GM21737 (cell line): ENCODE measurements around the gene ABLIM1.

ENCODE experiments used
- ATAC-seq: cut with Tn5 transposase; IDR thresholded peaks from one replicate; pipeline ENCODE4 v1.9.1; 2021; ENCODE audit warnings: mild to moderate bottlenecking, moderate library complexity; ENCODE audit not compliant: unreplicated experiment

The ABLIM1 gene

GRCh38 chr10:114593240-114593792 is 64.8 kb downstream of the ABLIM1 start:
- ATAC-seq, result no peak

DNA sequence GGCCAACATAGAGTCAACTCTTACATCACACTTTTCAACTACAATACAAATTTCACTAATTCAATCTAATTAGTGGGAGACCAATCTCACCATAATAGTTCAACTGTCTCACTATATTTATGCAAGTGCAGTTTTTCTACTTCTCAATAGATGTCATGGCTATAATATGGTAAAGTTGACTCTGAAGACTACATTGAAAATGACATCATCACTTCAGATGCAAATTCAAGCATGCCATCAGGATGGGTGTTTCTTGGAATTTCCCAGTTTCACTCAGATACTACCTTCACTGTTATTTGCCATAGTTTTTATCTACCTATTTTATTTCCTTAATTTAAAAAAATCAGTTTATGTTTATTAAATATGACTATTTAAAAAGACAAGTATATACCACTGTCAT is 67.1 kb downstream of the ABLIM1 start:
- no peak for ATAC-seq

- no peak for ATAC-seq
Observed at GRCh38 chr10:114584419-114584818, 73.7 kb downstream of the ABLIM1 start.

- ATAC-seq, result no peak
Observed at GRCh38 chr10:114581071-114581470, 77.0 kb downstream of the ABLIM1 start.

DNA sequence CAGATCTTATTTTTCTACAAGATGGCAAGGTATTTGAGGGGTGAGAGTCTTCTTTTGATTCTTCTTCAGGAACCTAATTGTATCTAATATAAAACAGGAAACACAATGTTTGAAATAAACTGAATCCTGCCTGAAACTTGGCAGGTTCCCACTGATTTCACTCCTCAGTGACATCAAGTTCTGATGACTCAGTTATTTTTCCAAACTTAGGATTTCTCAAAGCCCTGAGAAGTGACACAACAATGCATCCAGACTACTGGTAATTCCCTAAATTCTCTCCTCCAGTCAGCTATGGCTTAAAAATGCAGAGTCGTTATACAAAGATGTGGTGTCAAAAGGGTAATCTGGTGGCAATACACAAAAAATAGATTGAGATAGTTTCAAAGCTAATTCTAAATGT is 80.9 kb downstream of the ABLIM1 start:
- no peak for ATAC-seq

GRCh38 chr10:114576716-114577115 is 81.4 kb downstream of the ABLIM1 start:
- no peak for ATAC-seq

DNA sequence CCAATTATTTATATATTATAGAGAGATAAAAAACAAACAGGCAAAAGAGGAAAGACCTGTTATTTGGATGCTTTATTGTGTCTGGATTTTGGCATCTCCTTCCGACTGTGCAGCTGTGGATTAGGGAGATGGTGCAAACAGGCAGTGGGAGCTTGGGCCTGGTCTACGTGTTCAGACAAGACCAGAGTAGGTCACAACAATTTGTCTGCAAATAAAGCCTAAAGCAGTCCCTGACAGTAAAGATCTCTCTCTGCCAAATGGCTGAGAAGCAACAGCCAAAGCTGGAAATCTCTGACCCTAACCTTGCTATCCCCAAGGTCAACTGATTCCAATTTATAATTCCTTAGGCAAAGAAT is 82.0 kb downstream of the ABLIM1 start:
- no peak for ATAC-seq

- ATAC-seq, result no peak
Observed at GRCh38 chr10:114575417-114576131, 82.5 kb downstream of the ABLIM1 start.

GRCh38 chr10:114573330-114574045 is 84.6 kb downstream of the ABLIM1 start:
- ATAC-seq, result no peak

DNA sequence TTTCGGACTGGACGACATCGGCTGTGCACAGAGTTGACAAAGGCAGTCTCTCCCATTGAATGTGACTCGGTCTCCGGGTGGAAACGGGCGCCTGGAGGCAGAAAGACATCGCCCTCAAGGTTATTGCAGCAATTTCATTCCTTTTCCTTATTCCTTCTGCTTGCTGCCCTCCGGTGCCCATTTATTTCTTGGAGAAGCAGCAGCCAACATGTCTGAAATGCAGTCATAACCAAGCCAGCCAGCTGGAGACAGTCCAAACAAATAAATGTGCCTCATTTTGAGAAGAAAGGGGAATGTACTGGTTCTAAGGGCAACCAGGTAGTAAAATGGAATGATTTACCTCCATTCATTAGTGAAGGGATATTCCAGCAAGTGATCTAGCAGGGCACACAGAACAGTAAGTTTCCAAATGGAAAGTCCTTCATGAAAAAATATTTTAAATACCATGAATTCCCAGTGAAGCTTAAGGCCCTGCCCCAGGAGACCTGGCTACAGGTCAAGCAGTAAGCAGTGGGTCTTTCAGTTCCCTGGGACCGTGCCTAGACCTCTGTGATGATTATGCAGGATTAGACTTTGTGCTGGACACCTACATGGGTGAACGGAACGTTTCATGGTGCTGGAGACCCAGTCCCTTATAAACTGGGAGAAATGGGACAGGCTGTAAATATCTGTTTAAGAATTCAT is 86.6 kb downstream of the ABLIM1 start:
- ATAC-seq, result no peak

DNA sequence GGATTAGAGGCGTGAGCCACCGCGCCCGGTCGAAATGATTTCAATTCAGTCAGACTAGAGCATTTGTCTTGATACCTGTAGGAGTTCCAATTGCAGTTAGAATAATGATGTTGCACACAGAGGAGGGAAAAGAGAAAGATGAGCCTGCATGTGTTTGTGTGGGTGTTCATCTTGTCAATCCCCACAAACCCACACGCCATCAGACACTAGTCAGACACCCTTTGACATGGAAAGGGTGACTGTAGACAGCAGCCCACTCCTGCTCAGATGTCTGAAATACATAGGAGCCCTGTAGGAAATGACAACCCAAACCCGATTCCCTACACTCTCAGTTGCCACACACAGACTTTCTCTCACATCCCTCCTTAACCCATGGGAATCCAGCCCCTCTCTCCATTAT is 92.0 kb downstream of the ABLIM1 start:
- no peak for ATAC-seq

GRCh38 chr10:114565066-114565465 is 93.0 kb downstream of the ABLIM1 start:
- no peak for ATAC-seq

- ATAC-seq, result no peak
Observed at GRCh38 chr10:114561008-114561523, 97.0 kb downstream of the ABLIM1 start.

GRCh38 chr10:114560144-114560543 is 97.9 kb downstream of the ABLIM1 start:
- no peak for ATAC-seq

DNA sequence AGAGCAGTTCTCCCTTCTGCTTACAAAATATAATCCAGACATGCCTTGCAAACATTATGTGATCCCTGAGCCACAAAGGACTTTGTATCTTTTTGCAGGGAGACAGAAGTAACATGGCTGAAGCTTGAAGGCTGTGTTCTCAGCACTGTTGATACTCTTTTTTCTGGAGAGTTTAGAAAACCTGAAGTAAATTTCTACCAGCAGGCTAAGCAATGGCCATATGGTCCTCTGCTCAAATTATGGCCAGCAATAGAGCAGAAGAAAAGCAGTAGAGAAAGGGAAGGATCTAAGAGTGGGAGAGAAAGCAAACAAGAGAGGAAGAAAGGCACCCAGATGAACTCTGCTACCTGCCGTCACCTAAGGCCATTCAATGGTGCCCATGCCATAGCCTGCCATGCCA is 98.4 kb downstream of the ABLIM1 start:
- ATAC-seq, result no peak

GRCh38 chr10:114557854-114558253 is 100.2 kb downstream of the ABLIM1 start:
- no peak for ATAC-seq

GRCh38 chr10:114556236-114557122 is 101.6 kb downstream of the ABLIM1 start:
- ATAC-seq, result no peak

DNA sequence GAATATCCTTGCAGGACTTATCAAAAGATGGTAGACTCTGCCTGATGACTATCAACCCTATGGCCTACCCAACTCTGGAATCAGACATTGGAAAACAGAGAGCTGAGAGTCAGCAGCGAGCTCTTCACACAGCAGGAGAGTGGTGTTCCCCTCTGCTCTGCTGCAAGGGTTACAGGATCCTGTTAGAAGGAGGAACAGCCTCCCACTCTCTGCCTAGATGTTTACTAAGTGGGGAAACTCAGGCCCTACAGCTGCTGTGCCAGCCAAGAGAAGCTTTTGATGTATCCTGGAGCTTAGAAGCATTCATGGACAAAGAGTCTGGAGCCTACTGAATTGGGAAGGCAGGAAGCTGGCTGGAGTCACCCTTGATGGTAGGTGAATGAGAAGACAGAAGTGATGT is 104.6 kb downstream of the ABLIM1 start:
- no peak for ATAC-seq

DNA sequence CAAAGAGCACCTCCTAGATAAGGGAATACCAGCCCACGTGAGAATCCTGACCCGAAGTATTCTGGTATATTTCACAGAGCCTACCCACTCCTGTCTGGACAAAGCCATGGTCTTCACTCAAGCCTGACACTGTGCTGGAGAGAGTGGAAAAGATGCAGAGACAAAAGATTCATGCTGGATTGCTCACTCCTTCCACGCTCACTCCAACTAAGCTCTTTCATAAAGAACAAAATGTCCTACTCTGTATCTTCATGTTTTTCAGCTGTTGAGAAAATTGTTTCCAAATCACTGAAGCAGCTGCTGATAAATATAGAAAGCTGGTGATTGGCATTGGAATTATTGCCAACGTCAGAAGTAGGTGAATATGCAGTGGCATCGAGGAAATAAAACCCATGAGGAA is 106.0 kb downstream of the ABLIM1 start:
- ATAC-seq, result no peak

GRCh38 chr10:114551636-114551972 is 106.5 kb downstream of the ABLIM1 start:
- ATAC-seq, result no peak
